ENCODE measurements around the gene EPS8L3.
"Not testable (repeated sequence)": the region's sequence is repeated elsewhere in the genome, so short reads cannot be mapped to it uniquely, and the experiment has no call there.

The EPS8L3 gene

GRCh38 chr1:109763646-109764415 is at the start of gene EPS8L3:
Gene EPS8L3, minus strand, starts transcription at chr1:109763923. Its CDS starts 2,174 bp downstream, at chr1:109761749.
- DNase-seq (ENCODE audit: low read depth): no peak

DNA sequence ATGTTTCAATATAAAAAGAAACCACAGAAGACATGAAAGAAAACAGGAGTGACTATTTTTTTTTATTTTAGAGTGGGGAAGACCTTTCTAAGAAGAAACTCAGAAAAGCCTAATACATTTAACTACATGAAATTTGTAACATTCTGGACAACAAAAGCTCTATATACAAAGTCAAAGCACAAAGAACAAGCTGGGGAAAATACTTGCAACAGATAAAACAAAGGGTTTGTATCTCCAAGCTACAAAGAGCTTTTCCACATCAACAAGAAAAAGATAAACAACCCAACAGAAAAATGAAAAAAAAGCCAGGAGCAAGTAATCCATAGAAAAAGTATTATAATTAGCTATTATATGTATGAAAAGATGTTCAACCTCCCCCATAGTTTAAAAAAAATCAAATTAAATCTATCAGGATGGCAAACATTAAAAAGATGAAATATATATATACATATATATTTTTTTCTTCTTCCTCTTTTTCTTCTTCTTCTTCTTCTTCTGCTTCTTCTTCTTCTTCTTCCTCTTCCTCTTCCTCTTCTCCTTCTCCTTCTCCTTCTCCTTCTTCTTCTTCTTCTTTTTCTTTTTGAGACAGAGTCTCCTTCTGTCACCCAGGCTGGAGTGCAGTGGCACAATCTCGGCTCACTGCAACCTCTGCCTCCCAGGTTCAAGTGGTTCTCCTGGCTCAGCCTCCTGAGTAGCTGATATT is 49.1 kb upstream of the EPS8L3 start:
- no peak for DNase-seq (ENCODE audit: low read depth)

GRCh38 chr1:109808703-109809102 is 45.0 kb upstream of the EPS8L3 start:
- no peak for DNase-seq (ENCODE audit: low read depth)

DNA sequence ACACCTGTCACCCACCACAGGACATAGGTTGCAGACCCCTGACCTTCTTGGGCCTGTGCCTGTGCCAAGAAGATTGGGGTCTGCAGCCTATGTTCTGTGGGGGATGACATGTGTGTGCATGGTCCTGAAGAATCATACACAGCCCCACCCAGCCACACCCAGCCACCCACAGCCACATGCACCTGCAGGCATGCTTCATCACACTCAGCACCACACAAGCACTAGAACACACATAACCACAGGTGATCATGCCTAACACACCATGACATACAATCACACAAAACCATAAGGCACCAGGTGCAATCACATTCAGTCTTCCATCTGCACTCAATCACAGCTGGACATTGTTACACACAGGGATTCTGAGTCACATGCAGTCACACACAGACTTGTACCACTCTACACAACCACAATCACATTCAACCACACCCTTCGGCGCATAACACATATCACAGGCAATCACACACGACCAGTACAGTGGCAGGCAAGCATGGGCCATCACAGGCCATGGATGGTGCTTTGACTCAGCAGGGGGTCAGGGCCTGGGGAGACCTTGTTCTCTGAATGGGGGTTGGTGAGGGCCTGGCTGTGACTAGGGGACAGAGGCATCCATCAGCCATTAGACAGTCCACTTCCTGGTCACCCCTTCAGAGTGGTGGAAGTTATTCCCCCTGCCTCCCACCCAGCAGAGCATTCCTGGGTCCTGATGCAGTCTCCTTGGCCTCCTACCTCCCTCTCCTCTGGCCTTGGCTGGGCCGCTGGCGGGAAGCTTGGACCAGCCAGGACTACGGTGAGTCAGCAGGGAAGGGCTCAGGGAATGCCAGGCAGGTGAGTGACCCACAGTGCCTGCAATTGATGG is 44.3 kb upstream of the EPS8L3 start:
- DNase-seq (ENCODE audit: low read depth): no peak

- DNase-seq (ENCODE audit: low read depth): no peak
Observed at GRCh38 chr1:109807402-109807801, 43.7 kb upstream of the EPS8L3 start.

DNA sequence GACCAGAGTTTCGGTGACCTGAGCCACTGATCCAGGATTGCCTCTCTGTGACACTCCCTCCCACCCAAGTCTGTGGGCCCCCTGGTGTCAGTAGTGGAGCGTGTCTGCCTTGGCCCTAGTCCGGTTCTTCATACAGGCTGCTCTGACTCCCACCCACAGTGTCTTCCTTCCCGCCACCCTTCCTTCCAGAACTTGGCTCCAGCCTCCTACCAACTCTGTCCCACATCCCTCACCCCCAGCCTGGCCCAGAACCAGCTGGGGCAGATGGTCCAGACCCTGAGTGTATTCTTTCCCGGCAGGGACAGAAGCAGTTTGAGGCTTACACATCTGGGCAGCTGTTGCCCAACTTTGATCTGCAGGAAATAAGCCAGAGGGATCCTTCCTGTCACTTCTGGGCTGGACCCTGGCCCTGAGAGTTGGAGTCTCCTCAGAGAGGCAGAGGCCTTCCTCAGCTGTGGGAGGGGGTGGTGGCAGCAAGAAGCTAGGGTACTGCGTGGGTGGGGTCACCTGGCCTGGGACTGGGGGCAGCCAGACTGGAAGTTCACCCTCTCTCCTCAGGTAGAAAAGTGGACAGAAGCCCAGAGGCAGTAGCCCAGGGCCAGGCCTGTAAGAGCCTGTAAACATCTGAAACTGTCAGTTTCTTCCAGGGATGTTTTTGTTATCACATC is 43.1 kb upstream of the EPS8L3 start:
- no peak for DNase-seq (ENCODE audit: low read depth)

GRCh38 chr1:109805486-109806165 is 41.9 kb upstream of the EPS8L3 start:
- no peak for DNase-seq (ENCODE audit: low read depth)

- no peak for DNase-seq (ENCODE audit: low read depth)
Observed at GRCh38 chr1:109804660-109805059, 40.9 kb upstream of the EPS8L3 start.

DNA sequence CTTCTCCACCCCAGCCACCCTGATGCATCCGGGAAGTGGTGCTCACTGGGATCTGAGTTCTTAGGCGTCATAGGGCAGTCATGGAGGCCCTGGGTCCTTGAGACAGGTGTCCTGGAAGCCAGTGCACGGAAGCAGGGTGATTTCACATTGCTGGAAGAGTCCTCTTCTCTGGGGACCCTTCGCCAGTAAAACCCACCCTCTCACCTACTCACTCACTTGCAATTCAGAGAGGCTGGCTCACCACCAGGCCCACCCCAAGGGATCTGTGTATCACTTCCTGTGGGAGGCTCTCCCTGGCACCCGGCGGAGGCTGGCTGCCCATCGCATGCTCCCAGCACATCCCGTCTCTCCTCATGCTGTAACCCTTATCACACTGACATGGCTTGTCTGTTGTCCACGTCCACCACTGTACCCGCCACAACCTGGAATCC is 40.2 kb upstream of the EPS8L3 start:
- DNase-seq (ENCODE audit: low read depth): no peak

GRCh38 chr1:109802901-109803561 is 39.3 kb upstream of the EPS8L3 start:
- no peak for DNase-seq (ENCODE audit: low read depth)

DNA sequence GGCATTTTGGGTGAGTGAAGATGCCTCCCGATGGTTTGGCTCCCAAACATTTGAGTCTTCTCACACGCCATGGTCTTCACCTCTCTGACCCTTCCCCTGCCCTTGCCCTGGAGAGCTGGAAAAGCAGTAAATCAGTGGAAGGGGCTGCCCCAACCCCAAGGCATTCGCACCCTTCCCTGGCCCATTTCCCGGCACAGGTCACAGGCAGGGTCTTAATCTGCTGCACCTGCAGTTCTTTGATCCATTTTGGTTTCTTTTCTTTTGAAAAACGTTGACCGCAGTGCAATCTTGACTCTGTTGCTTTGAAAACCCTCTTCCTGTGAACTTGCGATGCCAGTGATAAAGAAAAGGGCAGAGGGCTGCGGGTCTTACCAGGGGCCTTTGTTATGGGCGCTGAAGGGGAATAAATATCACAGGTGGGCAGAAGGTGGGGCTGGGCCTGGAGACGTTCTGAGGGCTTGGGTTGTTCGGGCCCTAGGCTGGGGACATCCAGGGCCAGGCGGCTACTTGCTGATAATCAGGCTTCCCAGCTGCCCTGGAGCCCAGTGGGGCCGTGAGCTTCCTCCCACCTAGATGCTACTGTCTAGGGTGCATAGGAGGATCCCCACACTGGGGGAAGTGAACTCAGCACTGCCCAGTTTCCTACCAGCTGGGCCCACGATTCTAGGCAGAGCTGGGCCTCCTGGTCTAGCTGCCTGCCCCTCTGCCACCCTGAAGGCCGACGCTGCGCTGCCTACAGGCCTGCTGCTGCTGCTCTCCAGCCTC is 38.6 kb upstream of the EPS8L3 start:
- DNase-seq (ENCODE audit: low read depth): peak; percentile 15

GRCh38 chr1:109801791-109802135 is 38.0 kb upstream of the EPS8L3 start:
- DNase-seq (ENCODE audit: low read depth): no peak

DNA sequence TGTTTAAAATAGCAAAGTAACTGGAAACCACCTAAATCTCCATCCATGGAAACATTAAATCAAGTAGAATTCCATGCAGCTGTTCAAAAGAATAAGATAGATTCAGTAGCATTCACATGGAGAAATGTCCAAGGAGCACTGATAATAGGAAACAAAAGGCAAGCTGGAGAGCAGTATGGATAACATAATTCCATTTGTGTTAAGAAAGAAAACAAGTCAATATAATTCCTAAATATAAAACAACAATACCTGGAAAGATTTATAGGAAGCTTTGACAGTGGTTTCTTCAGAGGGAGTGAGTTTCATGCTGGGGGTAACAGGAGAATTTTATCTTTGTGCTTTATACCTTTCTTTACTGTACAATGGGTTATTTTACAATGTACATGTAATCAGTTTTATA is 36.6 kb upstream of the EPS8L3 start:
- DNase-seq (ENCODE audit: low read depth): no peak

DNA sequence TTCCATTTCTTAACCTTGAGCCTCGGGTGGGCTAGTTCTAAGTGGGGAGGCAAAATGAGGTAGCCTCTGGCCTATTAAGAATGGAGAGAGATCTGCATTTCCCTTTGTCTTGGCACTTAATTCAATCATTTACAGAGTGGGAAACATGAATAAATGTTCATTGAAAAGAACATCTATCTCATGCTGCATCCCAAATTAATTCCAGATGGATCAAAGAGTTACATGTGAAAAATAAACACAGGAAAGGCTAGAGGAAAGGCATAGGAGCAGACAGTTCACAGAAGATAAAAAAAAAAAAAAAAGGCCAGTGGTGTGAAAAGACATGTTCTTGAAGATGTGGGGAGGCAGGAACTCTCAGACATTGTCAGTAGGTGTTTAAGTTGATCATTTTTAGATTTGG is 35.7 kb upstream of the EPS8L3 start:
- no peak for DNase-seq (ENCODE audit: low read depth)

- not testable (repeated sequence) for DNase-seq (ENCODE audit: low read depth)
Observed at GRCh38 chr1:109797303-109797595, 33.5 kb upstream of the EPS8L3 start.

- DNase-seq (ENCODE audit: low read depth): no peak
Observed at GRCh38 chr1:109796484-109797302, 33.0 kb upstream of the EPS8L3 start.

- no peak for DNase-seq (ENCODE audit: low read depth)
Observed at GRCh38 chr1:109794319-109795132, 30.8 kb upstream of the EPS8L3 start.

GRCh38 chr1:109793486-109794318 is 30.0 kb upstream of the EPS8L3 start:
- peak; percentile 22 for DNase-seq (ENCODE audit: low read depth)

All from activated T-cell treated with anti-CD3 and anti-CD28 coated beads for 1 hour (primary cell).